RWPE1 (cell line): ENCODE results near the gene ULK4.
"Not testable (repeated sequence)": the region's sequence is repeated elsewhere in the genome, so short reads cannot be mapped to it uniquely, and the experiment has no call there.

Experiments
- CTCF ChIA-PET: fragments of 350-600 bp; sonication (Branson Sonifier 250); formaldehyde crosslinking; extraction: SDS; loops from one replicate; lab custom pipeline; 2021; lab: Yijun Ruan, JAX
- POLR2A ChIA-PET: fragments of 400-600 bp; formaldehyde crosslinking; extraction: SDS; loops from one replicate; lab custom pipeline; 2020; ENCODE audit warnings: antibody characterized with exemption; ENCODE audit not compliant: low non-redundant PET; lab: Yijun Ruan, JAX
- DNase-seq: peaks from one replicate; pipeline ENCODE4 v3.0.0; 2012; ENCODE audit warnings: low spot score
- H3K27ac ChIP-seq: fragments of 450-650 bp; 2 replicates; pipeline ENCODE4 v1.5.1; 2017
- TF ChIP-seq, protein P1 (sequence below): fragments of 450-650 bp; conservative IDR thresholded peaks from 2 replicates; pipeline ENCODE4 v1.5.1; 2017; ENCODE audit warnings: low read depth, mild to moderate bottlenecking

Gene ULK4

DNA sequence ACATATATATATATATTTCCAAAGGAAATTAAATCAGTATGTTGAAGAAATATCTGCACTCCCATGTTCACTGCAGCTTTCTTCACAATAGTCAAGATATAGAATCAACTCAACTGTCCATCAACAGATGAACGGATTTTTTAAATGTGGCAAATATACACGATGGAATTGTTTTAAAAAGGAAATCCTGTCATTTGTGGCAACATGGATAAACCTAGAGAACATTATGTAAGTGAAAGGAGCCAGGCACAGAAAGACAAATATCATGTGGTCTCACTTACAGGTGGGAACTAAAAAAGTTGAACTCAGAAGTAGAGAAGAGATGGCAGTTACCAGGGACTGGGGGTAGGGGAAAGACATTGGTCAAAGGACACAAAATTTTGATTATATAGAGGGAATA lies 253.7 kb downstream of the ULK4 start:
- CTCF ChIA-PET, result no interaction called here
- no peak overlapping the region for H3K27ac ChIP-seq
- TF ChIP-seq, protein P1, sequence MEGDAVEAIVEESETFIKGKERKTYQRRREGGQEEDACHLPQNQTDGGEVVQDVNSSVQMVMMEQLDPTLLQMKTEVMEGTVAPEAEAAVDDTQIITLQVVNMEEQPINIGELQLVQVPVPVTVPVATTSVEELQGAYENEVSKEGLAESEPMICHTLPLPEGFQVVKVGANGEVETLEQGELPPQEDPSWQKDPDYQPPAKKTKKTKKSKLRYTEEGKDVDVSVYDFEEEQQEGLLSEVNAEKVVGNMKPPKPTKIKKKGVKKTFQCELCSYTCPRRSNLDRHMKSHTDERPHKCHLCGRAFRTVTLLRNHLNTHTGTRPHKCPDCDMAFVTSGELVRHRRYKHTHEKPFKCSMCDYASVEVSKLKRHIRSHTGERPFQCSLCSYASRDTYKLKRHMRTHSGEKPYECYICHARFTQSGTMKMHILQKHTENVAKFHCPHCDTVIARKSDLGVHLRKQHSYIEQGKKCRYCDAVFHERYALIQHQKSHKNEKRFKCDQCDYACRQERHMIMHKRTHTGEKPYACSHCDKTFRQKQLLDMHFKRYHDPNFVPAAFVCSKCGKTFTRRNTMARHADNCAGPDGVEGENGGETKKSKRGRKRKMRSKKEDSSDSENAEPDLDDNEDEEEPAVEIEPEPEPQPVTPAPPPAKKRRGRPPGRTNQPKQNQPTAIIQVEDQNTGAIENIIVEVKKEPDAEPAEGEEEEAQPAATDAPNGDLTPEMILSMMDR, result no peak
- POLR2A ChIA-PET, result no interaction called here
- no peak for DNase-seq

DNA sequence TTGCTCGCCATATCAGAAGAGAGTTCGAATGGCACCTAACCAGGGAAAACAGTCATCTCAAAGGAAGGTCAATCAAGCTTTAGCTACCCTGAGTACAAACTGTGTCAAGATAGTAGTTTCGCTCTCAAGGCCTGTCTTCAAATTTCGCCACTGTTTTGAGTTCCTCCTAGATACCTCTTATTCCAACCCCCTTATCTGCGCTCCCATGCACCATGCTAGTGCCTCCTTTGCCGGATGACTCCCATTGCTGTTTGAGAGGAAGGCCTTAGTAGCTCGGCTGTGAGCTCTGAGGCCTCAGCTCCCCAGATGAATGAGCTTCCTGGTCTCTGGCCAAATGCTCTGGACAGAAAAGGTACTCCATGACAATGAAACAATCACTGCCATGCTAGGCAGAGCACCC lies 256.0 kb downstream of the ULK4 start:
- POLR2A ChIA-PET, result no interaction called here
- no peak for DNase-seq
- no peak overlapping the region for H3K27ac ChIP-seq
- CTCF ChIA-PET, result no interaction called here
- TF ChIP-seq, protein P1, result no peak

DNA sequence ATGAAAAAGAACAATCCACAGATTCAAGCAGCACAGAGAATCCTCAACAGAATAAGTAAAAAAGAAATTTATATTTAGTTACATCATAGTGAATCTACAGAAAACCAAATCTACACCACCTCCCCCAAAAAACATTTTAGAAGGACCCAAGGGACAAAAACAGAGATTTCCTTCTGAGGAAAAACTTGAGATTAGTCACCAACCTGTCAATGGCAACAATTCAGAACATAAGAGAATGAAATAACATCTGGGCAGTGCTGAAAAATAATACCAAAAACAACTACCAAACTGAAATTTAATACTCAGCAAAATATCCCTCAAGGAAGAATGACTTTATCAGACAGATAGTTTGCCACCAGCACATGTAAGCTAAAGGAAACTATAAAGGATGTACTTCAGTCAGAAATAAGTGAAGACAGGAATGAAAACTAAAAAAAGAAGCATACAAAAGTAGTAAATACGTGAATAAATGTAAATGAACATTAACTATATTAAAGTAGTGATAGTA lies 260.7 kb downstream of the ULK4 start:
- CTCF ChIA-PET, result no interaction called here
- POLR2A ChIA-PET, result no interaction called here
- no peak overlapping the region for H3K27ac ChIP-seq
- TF ChIP-seq, protein P1, result no peak
- no peak for DNase-seq

DNA sequence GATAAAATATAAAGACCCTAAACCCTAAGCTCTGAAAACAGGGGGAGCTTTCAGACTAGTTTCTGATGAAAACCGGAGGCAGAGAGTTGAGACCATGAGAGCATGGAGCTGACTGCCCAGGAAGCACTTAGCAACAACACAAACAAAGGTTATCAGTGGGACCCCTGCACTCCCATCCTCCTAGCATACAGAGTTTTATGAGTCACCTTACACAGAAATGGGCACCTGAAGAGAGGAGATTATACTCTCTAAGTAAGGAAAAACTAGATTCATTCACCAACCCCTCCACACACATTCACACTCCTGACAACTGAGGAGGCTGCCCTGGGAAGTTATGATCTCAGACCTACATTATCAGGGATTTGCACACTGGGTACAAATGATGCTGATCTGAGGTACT lies 261.7 kb downstream of the ULK4 start:
- no peak overlapping the region for H3K27ac ChIP-seq
- POLR2A ChIA-PET, result no interaction called here
- CTCF ChIA-PET, result no interaction called here
- DNase-seq, result no peak
- TF ChIP-seq, protein P1, result no peak

DNA sequence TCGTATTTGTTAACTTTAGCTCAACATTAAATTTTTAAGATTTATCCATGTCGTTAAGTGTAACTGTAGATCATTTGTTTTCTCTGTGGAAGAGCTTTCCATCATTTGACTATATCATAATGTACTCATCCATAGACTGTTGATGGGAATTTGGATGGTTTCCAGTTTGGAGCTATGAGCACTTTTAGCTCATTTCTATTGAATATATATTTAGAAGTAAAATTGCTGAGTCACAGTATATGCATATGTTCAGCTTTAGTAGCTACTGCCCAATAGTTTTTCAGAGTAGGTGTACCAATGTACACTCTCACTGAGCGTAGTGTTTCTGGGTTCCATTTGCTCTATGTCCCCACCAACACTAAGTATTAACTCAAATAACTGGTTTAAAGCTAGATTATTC lies 263.0 kb downstream of the ULK4 start:
- POLR2A ChIA-PET, result no interaction called here
- CTCF ChIA-PET, result no interaction called here
- TF ChIP-seq, protein P1, result no peak
- H3K27ac ChIP-seq, result no peak overlapping the region
- DNase-seq, result no peak

DNA sequence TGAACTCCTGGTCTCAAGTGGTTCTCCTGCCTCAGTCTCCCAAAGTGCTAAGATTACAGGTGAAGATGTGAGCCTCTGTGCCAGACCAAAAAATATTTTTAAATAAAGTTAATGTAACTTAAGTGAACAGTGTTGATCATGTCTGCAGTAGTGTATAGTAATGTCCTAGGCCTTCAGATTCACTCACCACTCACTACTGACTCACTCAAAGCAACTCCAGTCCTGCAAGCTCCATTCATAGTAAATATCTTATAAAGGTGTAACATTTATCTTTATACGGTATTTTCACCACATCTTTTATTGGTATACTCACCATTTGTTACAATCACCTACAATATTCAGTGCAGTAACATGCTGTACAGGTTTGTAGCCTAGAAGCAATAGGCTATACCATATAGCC lies 264.2 kb downstream of the ULK4 start:
- no peak overlapping the region for H3K27ac ChIP-seq
- DNase-seq, result no peak
- TF ChIP-seq, protein P1, result no peak
- ChIA-PET CTCF (no interaction called here), POLR2A (no interaction called here)

DNA sequence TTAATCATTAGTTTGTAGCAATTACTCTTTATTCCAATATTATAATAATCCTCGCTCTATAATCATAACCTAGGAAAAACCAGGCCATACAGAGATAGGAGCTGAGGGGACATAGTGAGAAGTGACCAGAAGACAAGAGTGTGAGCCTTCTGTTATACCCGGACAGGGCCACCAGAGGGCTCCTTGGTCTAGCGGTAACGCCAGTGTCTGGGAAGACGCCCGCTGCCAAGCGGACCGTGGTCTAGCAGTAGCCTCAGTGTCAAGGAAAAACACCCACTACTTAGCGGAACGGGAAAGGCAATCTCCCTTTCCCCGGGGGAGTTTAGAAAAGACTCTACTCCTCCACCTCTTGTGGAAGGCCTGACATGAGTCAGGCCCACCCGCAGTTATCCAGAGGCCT lies 266.1 kb downstream of the ULK4 start:
- POLR2A ChIA-PET, result not testable (repeated sequence)

More for the DNA sequence above, 266.1 kb downstream of the ULK4 start:
- DNase-seq, CTCF ChIA-PET, H3K27ac ChIP-seq: not testable (repeated sequence)
